OCI-LY7 (cell line): ENCODE results near the gene SERPINB2.

Source experiments
- EZH2phosphoT487 ChIP-seq: fragments of 200-600 bp; sonication (generic); IDR thresholded peaks from 2 replicates; pipeline ENCODE4 v1.6.1; 2018; ENCODE audit warnings: low read depth, borderline replicate concordance, mild to moderate bottlenecking, mixed run types, antibody characterized with exemption, low read length, moderate library complexity, mixed read lengths
- TF ChIP-seq, protein P1 (sequence below): fragments of 200-600 bp; sonication (generic); conservative IDR thresholded peaks from 2 replicates; pipeline ENCODE4 v1.5.1; 2014; ENCODE audit warnings: mild to moderate bottlenecking, antibody characterized with exemption, low read length, moderate library complexity, mixed read lengths

DNA sequence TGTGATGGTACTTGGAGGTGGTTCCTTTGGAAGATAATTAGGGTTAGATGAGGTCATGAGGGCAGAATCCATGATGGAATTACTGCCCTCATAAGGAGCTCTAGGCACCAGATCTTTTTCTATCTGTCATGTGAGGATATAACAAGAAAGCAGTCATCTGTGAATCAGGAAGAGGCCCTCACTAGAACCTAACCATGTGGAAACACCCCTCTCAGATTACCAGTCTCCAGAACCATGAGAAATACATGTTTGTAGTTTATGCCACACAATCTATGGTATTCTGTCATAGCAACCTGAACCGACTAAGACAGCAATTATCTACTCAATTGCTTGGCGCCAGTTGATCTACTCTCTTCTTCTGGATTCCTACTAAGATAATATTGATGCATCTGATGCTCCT lies 17.9 kb downstream of the SERPINB2 start:
- TF ChIP-seq, protein P1, sequence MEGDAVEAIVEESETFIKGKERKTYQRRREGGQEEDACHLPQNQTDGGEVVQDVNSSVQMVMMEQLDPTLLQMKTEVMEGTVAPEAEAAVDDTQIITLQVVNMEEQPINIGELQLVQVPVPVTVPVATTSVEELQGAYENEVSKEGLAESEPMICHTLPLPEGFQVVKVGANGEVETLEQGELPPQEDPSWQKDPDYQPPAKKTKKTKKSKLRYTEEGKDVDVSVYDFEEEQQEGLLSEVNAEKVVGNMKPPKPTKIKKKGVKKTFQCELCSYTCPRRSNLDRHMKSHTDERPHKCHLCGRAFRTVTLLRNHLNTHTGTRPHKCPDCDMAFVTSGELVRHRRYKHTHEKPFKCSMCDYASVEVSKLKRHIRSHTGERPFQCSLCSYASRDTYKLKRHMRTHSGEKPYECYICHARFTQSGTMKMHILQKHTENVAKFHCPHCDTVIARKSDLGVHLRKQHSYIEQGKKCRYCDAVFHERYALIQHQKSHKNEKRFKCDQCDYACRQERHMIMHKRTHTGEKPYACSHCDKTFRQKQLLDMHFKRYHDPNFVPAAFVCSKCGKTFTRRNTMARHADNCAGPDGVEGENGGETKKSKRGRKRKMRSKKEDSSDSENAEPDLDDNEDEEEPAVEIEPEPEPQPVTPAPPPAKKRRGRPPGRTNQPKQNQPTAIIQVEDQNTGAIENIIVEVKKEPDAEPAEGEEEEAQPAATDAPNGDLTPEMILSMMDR: no peak
- no peak for TF ChIP-seq EZH2phosphoT487
